Hepatocyte (in vitro differentiated cells): ENCODE results near the gene C22orf39. TPM values are rescaled to one million over a fixed set of nuclear protein-coding genes. Genes with fewer than 3 reads are reported as not detected.

Experiments
- DNase-seq: peaks from one replicate; pipeline ENCODE4 v3.0.0-alpha.2; 2016; ENCODE audit warnings: low spot score
- H2AFZ ChIP-seq: fragments of 200-600 bp; sonication (generic); 2 replicates; pipeline ENCODE4 v1.6.0; 2016; ENCODE audit warnings: antibody characterized with exemption, mild to moderate bottlenecking
- H3K27ac ChIP-seq: fragments of 200-600 bp; sonication (generic); 2 replicates; pipeline ENCODE4 v1.5.1; 2016; ENCODE audit warnings: mild to moderate bottlenecking
- H3K27me3 ChIP-seq: fragments of 200-600 bp; sonication (generic); 2 replicates; pipeline ENCODE4 v1.6.1; 2016
- H3K36me3 ChIP-seq: fragments of 200-600 bp; sonication (generic); replicated peaks from 2 replicates; pipeline ENCODE4 v1.5.1; 2016; ENCODE audit warnings: low read depth; ENCODE audit not compliant: insufficient read depth
- H3K4me1 ChIP-seq: fragments of 200-600 bp; sonication (generic); 2 replicates; pipeline ENCODE4 v1.5.1; 2016; ENCODE audit warnings: mild to moderate bottlenecking, moderate library complexity; ENCODE audit not compliant: insufficient read depth
- H3K4me2 ChIP-seq: fragments of 200-600 bp; sonication (generic); 2 replicates; pipeline ENCODE4 v1.6.0; 2016
- H3K4me3 ChIP-seq: fragments of 200-600 bp; sonication (generic); 2 replicates; pipeline ENCODE4 v1.5.1; 2016; ENCODE audit warnings: mild to moderate bottlenecking
- H3K79me2 ChIP-seq: fragments of 200-600 bp; sonication (generic); 2 replicates; pipeline ENCODE4 v1.6.0; 2017; ENCODE audit warnings: mild to moderate bottlenecking
- H3K9me2 ChIP-seq: fragments of 200-600 bp; sonication (generic); replicated peaks from 2 replicates; pipeline ENCODE4 v1.6.0; 2017; ENCODE audit warnings: mild to moderate bottlenecking; ENCODE audit not compliant: insufficient read depth
- H3K9me3 ChIP-seq: fragments of 200-600 bp; sonication (generic); 2 replicates; pipeline ENCODE4 v1.5.1; 2016; ENCODE audit warnings: low read depth, mild to moderate bottlenecking
- H4K20me1 ChIP-seq: fragments of 200-600 bp; sonication (generic); 2 replicates; pipeline ENCODE4 v1.6.0; 2016; ENCODE audit warnings: mild to moderate bottlenecking; ENCODE audit not compliant: insufficient read depth, poor library complexity, severe bottlenecking
- CTCF ChIP-seq: fragments of 200-600 bp; sonication (generic); IDR thresholded peaks from 2 replicates; pipeline ENCODE4 v1.5.1; 2016; ENCODE audit warnings: antibody characterized with exemption, mild to moderate bottlenecking; ENCODE audit not compliant: poor library complexity
- EZH2 ChIP-seq: fragments of 200-600 bp; sonication (generic); IDR thresholded peaks from 2 replicates; pipeline ENCODE4 v1.6.1; 2016; ENCODE audit warnings: antibody characterized with exemption, mild to moderate bottlenecking, borderline replicate concordance
- EZH2phosphoT487 ChIP-seq: fragments of 200-600 bp; sonication (generic); IDR thresholded peaks from one replicate; pipeline ENCODE4 v1.6.1; 2018; ENCODE audit warnings: antibody characterized with exemption, mild to moderate bottlenecking, low read depth, moderate library complexity; ENCODE audit not compliant: unreplicated experiment, severe bottlenecking
- WGBS: methylation state at CpG from one replicate; pipeline ENCODE4 v1.1.6; 2016; ENCODE audit warnings: low lambda C conversion rate; ENCODE audit errors: missing lambda C conversion rate; 5-methylcytosine and 5-hydroxymethylcytosine counted together
- polyA plus RNA-seq: library from polyadenylated mRNA; unstranded; fragments of >200 nt; fragmentation: Nextera tagmentation; extraction: Ambion mirVana; gene quantifications from 2 replicates; pipeline ENCODE4 v1.2.1, GENCODE V29; 2016
- total RNA-seq: library from RNA; depleted of rRNA; stranded (reverse); fragments of >200 nt; gene quantifications from 2 replicates; pipeline ENCODE4 v1.2.3, GENCODE V29; 2014

The C22orf39 gene
- total and polyA plus RNA-seq, 2 experiments from 2014 or later, result 29.5 to 32.4 TPM

GRCh38 chr22:19466848-19467752 is 19.6 kb upstream of the C22orf39 start:
- Histone ChIP-seq H2AFZ (no peak overlapping the region), H3K4me2 (no peak overlapping the region), H3K4me1 (no peaks in the 10 kb centered on the region), H3K4me3 (no peak overlapping the region), H3K36me3 (no peaks in the 10 kb centered on the region), H3K27me3 (no peaks in the 10 kb centered on the region), H3K79me2 (no peaks in the 10 kb centered on the region), H4K20me1 (no peaks in the 10 kb centered on the region), H3K27ac (no peak overlapping the region), H3K9me2 (no peaks in the 10 kb centered on the region), H3K9me3 (no peaks in the 10 kb centered on the region)
- no peak for DNase-seq
- WGBS, result 96% methylated on average over 9 of the region's 9 CpGs
- TF ChIP-seq CTCF (no peak), EZH2 (no peak), EZH2phosphoT487 (no peak)

GRCh38 chr22:19466126-19466716 is 18.7 kb upstream of the C22orf39 start:
- 90% methylated on average over 14 of the region's 14 CpGs for WGBS
- Histone ChIP-seq H3K36me3 (no peaks in the 10 kb centered on the region), H3K9me3 (no peaks in the 10 kb centered on the region), H2AFZ (no peak overlapping the region), H3K9me2 (no peaks in the 10 kb centered on the region), H3K27ac (no peak overlapping the region), H4K20me1 (no peaks in the 10 kb centered on the region), H3K4me1 (no peaks in the 10 kb centered on the region), H3K4me3 (no peak overlapping the region), H3K79me2 (no peaks in the 10 kb centered on the region), H3K4me2 (no peak overlapping the region), H3K27me3 (no peaks in the 10 kb centered on the region)
- TF ChIP-seq CTCF, result no peak
- TF ChIP-seq EZH2, result no peak
- TF ChIP-seq EZH2phosphoT487, result no peak
- no peak for DNase-seq

GRCh38 chr22:19464975-19465374 is 17.5 kb upstream of the C22orf39 start:
- H3K4me2 ChIP-seq, result no peak overlapping the region
- no peaks in the 10 kb centered on the region for H3K9me3 ChIP-seq
- H3K79me2 ChIP-seq, result no peaks in the 10 kb centered on the region
- H3K4me3 ChIP-seq, result no peak overlapping the region
- TF ChIP-seq EZH2phosphoT487, result no peak
- no peak for TF ChIP-seq EZH2
- TF ChIP-seq CTCF, result no peak
- no peaks in the 10 kb centered on the region for H4K20me1 ChIP-seq
- H2AFZ ChIP-seq, result no peak overlapping the region
- no peak overlapping the region for H3K27ac ChIP-seq
- no peaks in the 10 kb centered on the region for H3K36me3 ChIP-seq
- H3K27me3 ChIP-seq, result no peaks in the 10 kb centered on the region
- no peaks in the 10 kb centered on the region for H3K9me2 ChIP-seq
- H3K4me1 ChIP-seq, result no peaks in the 10 kb centered on the region
- whole genome bisulfite sequencing, result 86% methylated on average over 4 of the region's 4 CpGs
- DNase-seq, result no peak
